Testis (tissue), 2 donors: ENCODE measurements around the gene ATAD3C.

Source experiments
- CTCF ChIP-seq, 3 experiments: fragments of 450-650 bp in 2 of 3; fragments of 200-600 bp in 1 of 3; sonication (generic) in 1 of 3; IDR thresholded peaks; one replicate each; pipeline ENCODE4 v1.5.1; 2016 to 2019; ENCODE audit warnings: antibody characterized with exemption in 3 of 3, mild to moderate bottlenecking in 2 of 3, moderate library complexity in 1 of 3
- POLR2A ChIP-seq: fragments of 450-650 bp; IDR thresholded peaks from one replicate; pipeline ENCODE4 v1.6.1; 2017; ENCODE audit warnings: antibody characterized with exemption, mild to moderate bottlenecking, moderate library complexity

- TF ChIP-seq CTCF (IDR thresholded peaks at IDR 0.05) = no peak
- TF ChIP-seq POLR2A = no peak
These were observed 11.5 kb upstream of the ATAD3C start for GRCh38 chr1:1437904-1438376.
